ENCODE data around the gene PIGR.

Gene PIGR

DNA sequence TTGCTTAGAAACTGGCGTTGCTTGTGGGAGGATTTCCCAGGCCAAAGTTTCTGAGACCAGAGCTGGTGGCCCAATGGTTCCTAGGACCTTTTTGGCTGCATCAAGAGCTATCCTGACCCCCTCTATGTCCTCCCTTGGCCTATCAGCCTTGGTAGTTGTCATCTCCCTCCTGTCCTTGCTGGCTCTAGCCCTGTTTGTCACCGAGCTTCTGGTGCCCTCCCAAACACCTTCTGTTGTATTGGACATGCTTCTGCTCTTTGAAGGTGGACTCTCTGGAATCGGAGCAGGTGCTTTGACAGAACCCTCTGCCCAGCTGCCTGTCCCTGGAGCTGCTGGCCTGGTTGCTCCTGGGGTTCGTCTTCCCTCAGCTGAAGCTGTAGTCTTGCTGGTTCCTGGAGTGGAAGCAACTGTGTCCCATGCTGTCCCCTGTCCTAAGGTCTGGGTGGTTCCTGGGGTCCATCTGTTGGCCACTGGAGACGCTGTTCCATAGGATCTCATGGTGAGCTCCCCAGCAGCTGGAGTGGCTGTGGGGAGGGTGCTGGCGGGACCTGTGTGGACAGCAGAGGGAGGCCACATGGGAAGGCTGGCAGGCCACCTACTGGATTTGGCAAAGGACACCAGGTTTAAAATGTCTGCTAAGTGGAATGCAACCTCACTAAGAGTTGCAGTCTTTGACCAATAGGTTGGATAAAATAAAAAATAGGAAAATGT, 14.6 kb upstream of the PIGR start:
- no peak for DNase-seq

DNA sequence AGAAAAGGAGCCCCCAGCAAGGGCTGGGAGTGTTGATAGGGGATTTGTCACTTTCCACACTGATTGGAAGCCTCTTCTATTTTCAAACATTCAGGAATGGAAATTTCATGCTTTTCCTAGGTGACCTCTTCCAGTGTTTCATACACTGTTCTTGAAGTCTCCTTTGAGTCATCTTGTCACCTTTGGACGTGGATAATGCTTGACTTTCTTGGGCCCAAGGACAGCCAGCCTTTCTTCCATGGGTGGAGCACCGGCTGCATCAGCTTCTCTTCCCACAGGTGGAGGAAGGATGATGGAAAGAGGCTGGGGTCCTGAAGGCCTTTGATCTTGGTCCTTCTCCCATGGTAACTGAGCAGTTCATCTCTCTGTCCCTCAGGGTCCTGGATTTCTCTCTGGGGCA, 11.9 kb upstream of the PIGR start:
- DNase-seq: no peak

DNA sequence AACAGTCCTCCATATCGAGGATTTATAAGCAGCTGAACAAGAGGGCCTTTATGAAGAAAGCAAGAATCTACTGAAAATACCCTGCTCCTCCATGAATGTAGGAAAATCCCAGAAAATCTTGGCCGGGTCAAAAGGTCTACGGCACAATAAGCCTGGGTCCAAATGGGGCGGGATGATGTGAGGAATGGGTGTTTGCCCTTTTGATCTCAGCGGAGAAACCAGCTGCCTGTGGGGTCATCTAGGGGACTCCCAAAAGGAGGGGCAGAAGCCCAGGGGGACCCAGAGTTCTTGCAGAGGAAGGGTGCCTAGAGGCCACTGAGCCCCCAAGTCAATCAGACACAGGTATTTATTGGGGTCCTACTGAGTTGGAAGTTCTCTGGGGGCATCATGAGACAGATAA, 11.4 kb upstream of the PIGR start:
- DNase-seq: no peak

DNA sequence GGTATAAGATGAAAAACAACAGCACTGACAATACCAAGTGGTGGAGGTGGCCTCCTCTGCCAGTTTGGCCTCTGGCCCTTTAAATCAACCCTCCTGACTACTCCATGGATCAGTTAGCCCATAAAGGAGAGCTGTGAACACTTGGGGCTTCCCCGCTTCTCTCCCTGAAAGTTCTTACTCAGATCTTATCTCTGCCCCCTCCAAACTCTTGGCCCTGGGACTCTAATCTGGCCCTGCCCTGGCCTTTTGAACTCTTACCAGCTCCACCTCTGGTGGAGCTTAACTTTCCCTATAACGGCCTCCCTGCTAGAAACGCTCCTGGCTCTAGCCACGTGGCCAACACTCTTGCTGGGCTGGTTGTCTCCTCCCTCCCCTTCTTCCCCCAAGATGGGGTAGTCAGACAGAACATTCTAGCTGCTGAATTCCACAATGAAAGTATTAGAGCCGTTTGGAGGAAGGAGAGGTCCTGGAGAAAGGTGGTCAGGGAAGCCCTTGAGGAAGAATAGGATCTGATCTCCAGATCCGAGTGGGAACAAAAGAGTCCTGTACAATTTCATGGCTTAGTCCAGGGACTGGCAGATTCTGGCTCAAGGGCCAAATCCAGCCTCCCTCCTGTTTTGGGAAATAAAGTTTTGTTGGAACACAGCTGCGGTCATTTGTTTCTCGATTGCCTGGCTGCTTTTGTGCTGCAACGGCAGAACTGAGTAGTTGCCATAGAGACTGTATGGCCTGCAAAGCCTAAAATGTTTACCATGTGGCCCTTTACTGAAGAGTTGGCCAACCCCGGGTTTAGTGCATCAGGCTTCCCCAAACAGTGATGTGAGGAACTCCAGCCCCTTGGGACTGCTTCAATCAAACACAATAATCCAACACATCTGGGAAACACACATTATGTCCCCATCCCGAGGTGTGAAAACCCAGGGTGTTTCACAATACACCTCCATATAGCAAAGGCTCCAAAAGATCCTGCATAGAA, 9.5 kb upstream of the PIGR start:
- DNase-seq: no peak

DNA sequence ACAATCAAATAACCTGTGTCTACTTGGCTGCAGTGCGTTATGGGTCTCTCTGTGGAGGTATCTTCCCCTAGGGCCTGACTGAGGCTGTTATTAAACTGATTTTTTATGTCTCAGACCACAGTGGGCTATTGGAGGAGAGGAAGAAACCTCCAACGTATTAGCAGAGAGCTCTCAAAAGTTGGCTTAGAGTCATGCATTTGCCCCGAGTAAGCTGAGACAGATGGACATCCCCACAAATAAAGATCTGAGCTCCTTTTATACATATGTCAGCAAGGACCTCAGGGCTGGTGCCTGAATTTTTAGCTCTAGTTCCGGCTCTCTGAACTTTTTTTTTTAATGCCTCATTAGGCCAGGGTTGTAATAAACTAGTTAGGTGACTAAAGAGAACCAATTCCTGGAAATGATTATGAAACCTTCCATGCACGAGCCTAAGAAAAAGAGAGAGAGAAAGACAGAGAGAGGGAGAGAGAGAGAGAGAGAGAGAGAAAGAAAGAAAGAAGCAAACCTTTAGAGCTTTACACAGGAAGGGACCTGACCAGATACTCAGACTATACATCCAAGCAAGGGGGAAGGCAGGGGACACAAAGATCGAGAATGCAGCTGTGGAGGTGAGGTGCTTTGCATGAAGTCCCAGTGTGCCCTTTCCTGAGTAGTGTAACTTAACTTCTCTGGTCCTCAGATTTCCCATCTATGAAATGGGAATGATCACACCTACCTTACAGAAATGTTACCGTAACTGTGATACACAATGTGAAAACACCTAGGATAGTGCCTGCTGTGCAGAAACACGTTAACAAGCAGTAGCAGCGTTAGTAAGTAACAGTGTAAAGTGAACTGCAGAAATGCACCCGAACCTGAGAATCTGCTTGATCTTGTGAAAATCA, 8.4 kb upstream of the PIGR start:
- no peak for DNase-seq

DNA sequence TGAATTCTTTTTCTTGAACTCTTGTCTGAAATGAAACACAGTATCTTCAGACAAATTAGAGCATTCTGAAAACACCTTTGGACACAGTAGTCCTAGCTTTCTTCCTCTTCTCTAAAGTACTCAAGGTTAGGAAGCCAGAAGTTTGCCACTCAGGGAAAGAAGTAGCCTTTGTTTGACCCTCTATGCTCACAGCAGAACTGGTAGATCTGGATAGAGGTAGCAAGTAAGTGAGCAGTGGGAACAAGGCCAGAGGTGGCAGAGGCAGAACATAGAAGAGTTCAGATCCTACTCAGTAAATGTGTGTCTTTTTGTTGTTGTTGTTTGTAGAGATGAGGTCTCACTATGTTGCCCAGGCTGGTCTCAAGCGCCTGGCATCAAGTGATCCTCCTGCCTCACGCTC, 7.4 kb upstream of the PIGR start:
- no peak for DNase-seq

DNA sequence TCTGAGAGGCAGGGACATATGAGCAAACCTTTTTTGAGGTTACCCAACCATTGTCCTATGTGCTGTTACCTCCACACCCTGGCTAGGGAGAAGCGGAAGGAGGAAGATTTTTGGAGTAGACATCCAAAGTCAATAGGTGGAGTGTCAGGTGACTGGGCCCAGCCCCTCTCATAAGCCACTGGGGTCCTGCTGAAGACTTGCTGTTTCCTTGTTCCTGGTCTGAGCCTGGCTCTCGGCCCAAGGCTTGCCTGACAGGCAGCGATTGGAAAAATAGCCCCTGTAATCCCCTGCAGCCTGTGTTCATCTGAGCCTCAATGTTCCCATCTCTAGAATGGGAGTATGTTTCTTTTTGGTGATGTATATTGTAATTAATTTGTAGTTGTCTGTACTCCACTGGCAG, 6.9 kb upstream of the PIGR start:
- no peak for DNase-seq

DNA sequence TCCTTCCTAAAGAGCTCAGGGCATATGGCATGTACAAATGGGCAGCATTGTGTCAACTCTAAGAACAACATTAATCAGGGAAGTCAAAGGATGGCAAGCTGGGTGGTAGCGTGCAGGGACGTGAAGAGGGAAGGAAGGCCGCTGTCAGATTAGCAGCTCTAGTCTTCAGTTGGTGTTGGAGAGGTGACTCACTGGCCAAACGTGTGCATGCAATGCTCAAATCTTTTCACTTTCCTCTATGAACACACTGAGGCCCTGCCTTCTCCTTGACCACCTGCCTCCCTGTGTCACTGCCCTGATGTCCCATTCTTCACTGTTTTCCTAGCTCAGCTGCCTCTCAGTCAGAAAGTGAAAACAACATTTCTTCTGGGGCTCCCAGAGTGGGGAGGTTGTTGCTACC, 5.9 kb upstream of the PIGR start:
- DNase-seq: no peak

DNA sequence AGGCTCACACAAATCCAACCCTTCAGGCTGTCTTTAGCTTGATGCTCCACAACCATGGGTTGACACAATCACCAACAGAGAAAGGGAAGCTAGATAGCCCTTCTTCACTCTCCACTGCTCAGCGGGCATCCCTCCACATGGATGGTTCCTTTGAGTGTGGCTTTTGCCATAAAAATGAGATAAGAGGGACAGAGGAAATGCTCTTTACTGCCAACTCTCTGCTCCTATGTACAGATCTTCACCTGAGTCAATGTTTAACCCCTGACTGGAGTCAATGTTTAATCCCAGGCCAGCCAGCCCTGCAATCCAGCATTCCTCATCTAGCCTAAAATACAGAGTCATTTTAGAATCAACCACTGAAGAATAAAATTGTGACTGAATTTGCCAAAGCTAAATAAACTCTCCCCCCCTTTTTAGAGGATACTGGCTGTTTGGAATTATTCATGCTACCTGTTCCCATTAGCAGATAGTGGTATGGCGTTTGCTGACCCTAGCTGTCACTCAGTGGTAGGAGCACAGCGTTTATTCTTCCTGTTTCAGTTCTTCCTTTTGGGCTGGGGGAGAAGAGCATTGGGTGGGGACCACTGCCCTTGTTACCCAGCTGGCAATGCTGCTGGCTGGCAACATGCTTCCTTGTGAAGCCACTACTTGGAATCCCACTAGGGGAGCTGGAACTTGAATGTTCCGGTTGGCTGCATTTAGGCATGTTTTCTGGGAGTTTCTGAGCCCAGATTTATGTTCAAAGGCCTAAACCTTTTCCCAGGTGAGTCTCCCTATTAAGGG, 5.2 kb upstream of the PIGR start:
- DNase-seq: no peak

DNA sequence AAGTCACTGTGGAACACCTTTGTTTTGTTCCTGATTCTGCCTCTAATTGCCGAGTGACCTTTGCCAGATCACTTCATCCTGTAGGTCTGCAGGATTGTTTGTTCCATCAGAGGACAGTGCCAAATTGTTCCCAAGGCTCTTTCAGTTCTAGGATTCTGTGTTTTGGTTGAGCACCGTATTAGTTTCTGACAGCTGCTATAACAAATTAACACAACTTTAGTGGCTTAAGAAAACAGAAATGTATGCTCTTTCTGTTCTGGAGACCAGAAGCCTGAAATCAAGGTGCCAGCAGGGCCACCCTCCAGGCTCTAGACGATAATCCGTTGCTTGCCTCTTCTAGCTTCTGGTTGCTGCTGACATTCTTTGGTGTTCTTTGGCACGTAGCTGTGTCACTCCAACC, 3.4 kb upstream of the PIGR start:
- DNase-seq: no peak

DNA sequence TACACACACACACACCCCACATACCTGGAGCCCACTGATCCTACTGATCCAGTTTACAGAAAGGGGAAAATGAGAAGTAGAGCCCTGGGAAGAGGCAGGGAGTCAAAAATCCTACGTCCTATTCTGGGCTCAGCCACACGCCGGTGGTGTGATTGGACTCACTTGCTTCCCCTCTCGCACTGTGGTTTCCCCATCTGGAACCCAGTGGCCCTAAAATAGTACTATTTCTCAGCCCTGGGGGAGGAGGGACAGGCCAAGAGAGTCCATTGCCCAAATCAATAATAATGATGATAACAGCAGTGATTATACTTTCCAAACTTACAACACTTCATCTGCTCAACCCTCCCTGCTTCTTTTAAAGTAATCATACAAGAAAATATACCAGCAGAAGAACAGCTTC, 2.9 kb upstream of the PIGR start:
- DNase-seq: no peak

DNA sequence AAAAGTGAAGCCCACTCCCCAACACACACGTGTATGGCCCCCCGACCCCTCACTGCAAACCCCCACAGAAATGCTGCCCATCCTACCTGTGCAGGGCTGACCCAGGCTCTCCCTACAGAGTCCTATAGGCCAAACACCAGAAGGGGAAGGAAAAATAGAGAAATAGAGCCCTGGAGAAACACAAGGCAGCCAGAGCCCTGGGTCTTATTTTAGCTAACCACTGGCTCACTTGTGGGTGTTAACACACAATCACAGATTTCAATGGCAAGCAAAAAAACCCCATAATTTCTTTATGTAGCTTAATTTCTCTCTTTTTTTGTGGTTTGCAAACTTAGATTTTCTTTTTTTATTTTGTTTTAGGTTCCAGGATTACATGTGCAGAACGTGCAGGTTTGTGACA, 989 bp upstream of the PIGR start:
- no peak for DNase-seq

DNA sequence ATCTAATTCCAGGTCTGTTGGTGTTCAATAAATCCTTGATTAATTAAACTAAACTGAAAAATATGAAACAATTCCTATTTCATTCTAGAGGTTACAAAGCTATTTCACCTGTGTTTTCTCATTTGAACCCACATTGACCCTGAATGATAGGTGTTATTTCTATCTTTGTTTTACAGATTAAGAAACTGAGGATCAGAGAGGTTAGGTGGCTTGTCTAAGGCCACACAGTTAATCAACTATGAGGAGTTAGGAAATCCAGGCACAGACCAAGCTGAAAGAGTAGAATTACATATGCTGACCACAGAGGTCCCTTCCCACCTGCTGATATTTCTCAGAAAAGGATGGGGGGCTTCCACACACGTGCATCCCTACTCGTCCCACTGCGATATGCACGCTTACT, 487 bp downstream of the PIGR start:
- DNase-seq: no peak

DNA sequence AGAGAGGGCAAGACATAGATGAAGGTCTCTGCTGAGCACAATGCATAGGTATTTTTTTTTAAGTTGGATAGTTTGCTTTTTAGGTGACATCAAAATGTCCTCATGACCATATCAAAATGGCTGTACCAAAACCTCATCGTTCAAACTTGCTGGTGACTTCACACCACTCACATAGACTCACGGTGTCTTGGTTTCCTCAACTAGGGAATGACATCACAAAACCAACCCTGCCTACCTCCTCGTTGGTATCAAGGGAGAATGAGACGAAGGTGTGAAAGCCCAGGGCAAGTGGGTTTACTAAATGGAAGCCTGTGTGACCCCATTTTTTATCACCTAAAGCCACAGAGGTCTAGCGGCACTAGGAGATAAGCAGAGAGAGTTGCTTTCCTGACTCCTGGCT, 1.6 kb downstream of the PIGR start:
- DNase-seq: no peak

DNA sequence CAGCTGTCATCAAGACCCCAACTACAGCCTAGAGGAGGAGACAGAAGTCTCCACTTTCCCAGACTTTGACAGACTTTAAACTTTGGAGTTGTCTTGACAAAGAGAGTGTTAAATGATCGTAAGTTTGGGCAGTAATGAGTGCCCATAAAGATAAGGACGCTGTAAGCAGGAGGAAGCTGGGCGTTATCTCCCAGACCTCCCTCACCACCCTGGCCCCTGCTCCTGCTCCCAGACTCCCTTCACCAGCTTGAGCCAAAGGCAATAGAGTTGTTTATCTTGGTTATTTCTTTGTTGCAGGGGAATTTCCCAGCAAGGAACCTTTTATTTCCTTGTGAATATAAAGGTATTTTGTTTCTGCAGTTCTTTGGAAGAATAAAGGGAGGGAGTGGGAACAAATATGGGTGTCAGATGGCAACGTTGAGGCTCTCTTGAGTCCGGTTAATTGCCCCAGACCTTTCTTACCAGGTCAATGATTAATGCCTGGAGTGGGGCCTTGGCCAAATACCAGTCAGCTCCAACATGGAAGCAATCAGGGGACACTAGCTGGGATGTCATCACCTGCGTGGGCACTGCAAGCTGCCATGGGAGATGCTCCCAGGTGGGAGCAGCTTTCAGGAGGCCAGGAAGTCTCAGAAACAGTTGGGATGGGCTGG, 4.4 kb downstream of the PIGR start:
- DNase-seq: no peak

DNA sequence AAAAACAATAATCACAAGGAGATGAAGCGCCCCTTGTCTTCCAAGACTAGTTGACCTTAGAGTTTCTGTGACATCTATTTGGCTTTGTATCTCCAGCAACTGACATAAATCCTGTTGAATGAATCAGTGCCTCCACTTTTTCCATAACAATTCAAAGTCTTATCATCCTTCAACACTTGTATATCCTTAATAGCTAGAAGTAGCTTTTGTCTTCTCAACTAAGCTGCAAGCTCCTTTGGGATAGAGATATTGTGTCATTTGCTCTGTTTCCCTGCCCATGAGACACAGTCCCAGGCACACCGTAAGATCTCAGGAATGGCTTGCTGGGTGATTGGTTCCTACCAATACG, 5.7 kb downstream of the PIGR start:
- DNase-seq: no peak

DNA sequence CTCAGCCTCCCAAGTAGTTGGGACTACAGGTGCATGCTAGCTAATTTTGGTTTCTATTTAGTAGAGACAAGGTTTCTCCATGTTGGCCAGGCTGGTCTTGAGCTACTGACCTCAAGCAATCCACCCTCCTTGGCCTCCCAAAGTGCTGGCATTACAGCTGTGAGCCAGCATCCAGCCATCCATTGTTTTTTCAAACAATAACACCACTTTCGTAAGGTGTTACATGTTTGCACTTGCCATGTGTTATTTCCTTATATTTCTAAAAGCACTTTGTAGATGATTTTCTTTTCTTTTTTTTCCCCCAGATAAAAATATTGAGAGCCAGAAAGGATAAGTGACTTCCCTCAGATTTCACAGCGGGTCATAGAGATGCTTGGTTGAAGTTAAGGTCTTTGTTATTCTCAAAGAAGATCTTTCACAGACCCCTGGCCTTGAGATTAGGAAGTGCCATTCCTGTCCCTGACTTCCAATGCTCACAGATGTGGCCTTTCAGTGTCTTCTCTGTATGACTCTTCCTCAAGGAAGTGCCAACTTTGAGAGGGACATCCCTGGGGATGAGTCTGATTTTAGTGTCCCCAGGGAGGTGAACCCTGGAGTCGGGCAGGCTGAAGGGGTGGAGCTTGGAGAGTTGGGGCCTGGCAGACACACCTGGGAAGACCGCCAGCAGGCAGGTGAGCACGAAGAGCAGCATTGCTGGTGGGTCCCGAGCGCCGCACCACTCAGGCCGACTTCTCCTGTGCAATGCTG, 6.3 kb downstream of the PIGR start:
- no peak for DNase-seq

DNA sequence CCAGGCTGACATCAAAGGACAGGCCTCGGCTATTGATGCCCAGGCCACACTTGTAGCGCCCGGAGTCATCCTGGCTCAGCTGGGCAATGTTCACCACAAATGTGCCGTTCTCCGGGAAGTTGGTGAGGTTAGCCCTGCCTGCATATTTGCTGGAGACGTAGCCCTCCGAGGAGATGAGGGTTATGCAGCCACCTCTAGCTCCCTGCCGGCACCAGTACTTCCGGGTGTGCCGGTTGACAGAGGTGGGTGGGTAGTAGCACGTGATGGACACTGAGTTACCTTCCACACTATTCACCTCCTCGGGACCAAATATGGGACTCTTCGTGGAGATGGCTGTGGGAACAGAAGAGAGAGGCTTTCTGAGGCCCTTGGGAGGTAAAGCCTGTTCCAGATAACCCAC, 7.1 kb downstream of the PIGR start:
- no peak for DNase-seq

DNA sequence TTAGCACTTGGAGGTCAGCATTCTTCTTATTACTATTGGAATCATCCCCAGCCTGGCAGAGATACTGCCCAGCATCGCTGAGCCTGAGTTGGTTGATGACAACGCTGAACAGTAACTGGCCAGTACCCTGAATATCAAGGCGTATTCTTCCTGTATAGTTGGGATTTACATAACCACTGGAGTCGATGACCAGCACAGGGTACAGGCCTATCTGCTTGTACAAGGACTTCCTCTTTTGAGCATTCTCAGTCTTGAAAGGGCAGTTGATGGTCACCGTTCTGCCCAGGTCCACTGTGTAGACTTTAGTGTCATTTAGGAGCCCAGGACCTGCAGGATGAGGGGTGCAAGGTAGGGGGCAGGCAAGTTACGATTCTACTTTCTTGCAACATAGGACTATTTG, 8.8 kb downstream of the PIGR start:
- DNase-seq: no peak

DNA sequence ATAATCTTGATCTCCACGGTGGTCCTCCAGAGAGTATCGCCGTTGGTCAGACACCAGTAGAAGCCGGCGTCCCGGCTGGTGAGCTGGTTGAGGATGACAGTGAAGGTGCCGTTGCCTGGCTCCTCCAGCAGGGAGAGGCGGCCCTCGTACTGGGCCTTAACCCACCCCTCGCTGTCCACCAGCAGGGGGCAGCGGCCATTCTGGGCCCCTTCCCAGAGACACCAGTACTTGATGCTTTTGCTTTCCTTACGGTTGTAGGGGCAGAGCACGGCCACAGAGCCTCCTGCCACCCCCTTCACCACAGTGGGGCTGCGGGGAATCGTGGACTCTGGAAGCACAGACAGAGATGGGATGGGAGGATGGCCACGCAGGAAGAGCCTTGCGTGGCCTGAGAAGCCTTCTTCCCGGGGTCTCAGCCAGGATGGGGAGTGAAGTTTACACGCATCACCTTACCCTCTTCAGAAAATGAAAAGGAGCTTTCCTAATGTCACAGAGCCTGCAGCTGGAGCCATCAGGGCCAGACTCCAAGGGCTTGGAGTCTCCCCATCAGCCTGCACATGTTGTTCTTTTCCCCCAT, 10.7 kb downstream of the PIGR start:
- no peak for DNase-seq

DNA sequence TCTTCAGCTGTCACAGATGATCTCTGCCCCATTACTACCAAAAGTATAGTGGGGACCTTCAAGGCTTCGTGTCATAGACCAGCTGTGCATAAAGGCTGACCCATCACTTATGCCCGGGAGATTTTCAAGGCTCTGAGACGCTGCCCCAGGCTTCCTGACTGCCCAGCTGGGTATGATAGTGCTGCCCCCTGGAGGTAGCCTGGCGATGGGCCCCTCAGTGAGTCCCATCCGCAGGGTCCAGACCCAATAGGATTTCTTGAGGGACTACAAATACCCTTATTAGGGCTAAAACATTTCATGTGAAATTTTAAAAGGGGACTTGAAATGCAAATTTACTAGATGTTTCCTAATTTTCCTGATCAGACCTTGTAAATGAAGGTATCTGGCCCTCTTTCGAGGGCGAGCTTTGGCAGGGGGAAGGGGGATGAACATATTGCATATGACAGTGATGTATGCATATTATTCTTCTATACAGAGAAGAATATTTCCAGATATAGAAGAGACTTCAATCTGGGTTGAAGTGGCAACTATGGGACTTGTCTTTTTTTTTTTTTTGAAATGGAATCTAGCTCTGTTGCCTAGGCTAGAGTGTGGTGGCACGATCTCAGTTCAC, 12.8 kb downstream of the PIGR start:
- DNase-seq: no peak
